Neural progenitor cell (in vitro differentiated cells): ENCODE results near the gene MORN1. TPM values are rescaled to one million over a fixed set of nuclear protein-coding genes. Genes with fewer than 3 reads are reported as not detected.
A peak's percentile ranks its signal among the peaks of the same experiment; 100 is the strongest.

Experiments
- DNase-seq: peaks from one replicate; pipeline ENCODE4 v3.0.0-alpha.2; 2016; ENCODE audit warnings: low spot score
- H2AFZ ChIP-seq: fragments of 200-600 bp; sonication (generic); replicated peaks from 2 replicates; pipeline ENCODE4 v1.6.1; 2016; ENCODE audit warnings: antibody characterized with exemption
- H3F3A ChIP-seq: fragments of 200-600 bp; sonication (generic); 2 replicates; pipeline ENCODE4 v1.6.1; 2016; ENCODE audit warnings: antibody characterized with exemption, low read depth
- H3K27ac ChIP-seq: fragments of 200-600 bp; sonication (generic); 2 replicates; pipeline ENCODE4 v1.5.1; 2016; ENCODE audit warnings: mild to moderate bottlenecking
- H3K27me3 ChIP-seq: fragments of 200-600 bp; sonication (generic); 2 replicates; pipeline ENCODE4 v1.6.1; 2016; ENCODE audit warnings: mild to moderate bottlenecking, moderate library complexity
- H3K36me3 ChIP-seq: fragments of 200-600 bp; sonication (generic); 2 replicates; pipeline ENCODE4 v1.5.1; 2016
- H3K4me1 ChIP-seq: fragments of 200-600 bp; sonication (generic); 2 replicates; pipeline ENCODE4 v1.6.1; 2016; ENCODE audit warnings: mixed run types
- H3K4me2 ChIP-seq: fragments of 200-600 bp; sonication (generic); 2 replicates; pipeline ENCODE4 v1.6.1; 2016
- H3K4me3 ChIP-seq: fragments of 200-600 bp; sonication (generic); 2 replicates; pipeline ENCODE4 v1.5.1; 2016
- H3K79me2 ChIP-seq: fragments of 200-600 bp; sonication (generic); 2 replicates; pipeline ENCODE4 v1.6.1; 2016; ENCODE audit warnings: low read depth
- H3K9ac ChIP-seq: fragments of 200-600 bp; sonication (generic); 2 replicates; pipeline ENCODE4 v1.6.1; 2016
- H3K9me3 ChIP-seq: fragments of 200-600 bp; sonication (generic); 2 replicates; pipeline ENCODE4 v1.5.1; 2016; ENCODE audit warnings: low read depth
- H4K20me1 ChIP-seq: fragments of 200-600 bp; sonication (generic); 2 replicates; pipeline ENCODE4 v1.6.1; 2016; ENCODE audit warnings: low read depth
- H3K27ac Mint-ChIP-seq: 3 replicates; pipeline ENCODE4 v1.8.0; 2021; ENCODE audit warnings: mixed read lengths
- H3K27me3 Mint-ChIP-seq: 2 replicates; pipeline ENCODE4 v1.8.0; 2022; ENCODE audit warnings: low read depth, mild to moderate bottlenecking, inconsistent platforms, moderate library complexity, mixed read lengths; ENCODE audit not compliant: insufficient read depth
- H3K36me3 Mint-ChIP-seq: 3 replicates; pipeline ENCODE4 v1.8.0; 2021; ENCODE audit warnings: mixed read lengths
- H3K4me1 Mint-ChIP-seq: 3 replicates; pipeline ENCODE4 v1.8.0; 2021; ENCODE audit warnings: mixed read lengths
- H3K4me3 Mint-ChIP-seq: 3 replicates; pipeline ENCODE4 v1.8.0; 2021; ENCODE audit warnings: mild to moderate bottlenecking, moderate library complexity, mixed read lengths
- H3K9me3 Mint-ChIP-seq: 3 replicates; pipeline ENCODE4 v1.8.0; 2020; ENCODE audit warnings: mixed read lengths
- EZH2 ChIP-seq: fragments of 200-600 bp; sonication (generic); IDR thresholded peaks from 2 replicates; pipeline ENCODE4 v1.6.1; 2017; ENCODE audit warnings: antibody characterized with exemption, mild to moderate bottlenecking, moderate library complexity
- EZH2phosphoT487 ChIP-seq: fragments of 200-600 bp; sonication (generic); IDR thresholded peaks from 2 replicates; pipeline ENCODE4 v1.6.1; 2017; ENCODE audit warnings: antibody characterized with exemption
- total RNA-seq: library from RNA; depleted of rRNA; stranded (reverse); fragments of >200 nt; gene quantifications from 2 replicates; pipeline ENCODE4 v1.2.3, GENCODE V29; 2015; ENCODE audit warnings: low replicate concordance
- TF ChIP-seq, protein P1 (sequence below): fragments of 200-600 bp; sonication (generic); IDR thresholded peaks from 2 replicates; pipeline ENCODE4 v1.5.1; 2017; ENCODE audit warnings: antibody characterized with exemption, mild to moderate bottlenecking

MORN1 gene
- total RNA-seq, 1 donor from 2014 or later: 7.0 TPM

DNA sequence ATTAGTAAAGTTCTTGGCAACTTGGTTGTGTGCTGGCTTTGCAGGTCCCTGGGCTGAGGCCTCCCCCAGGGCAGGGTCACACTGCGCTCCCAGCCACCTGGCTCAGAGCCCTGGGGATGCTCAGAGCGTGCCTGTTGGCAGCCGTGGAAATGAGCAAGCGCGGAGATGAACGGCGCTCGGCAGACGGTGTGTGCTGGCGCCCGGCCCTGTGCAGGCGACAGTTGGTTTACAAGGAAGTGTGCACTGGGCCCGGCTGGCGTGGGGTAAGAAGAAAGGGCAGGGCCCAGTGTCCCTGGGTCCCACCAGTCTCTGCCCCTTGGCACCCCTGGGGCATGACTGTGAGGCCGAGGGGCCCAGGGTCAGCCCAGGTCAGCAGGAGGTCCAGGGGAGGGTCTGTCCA lies 46.7 kb upstream of the MORN1 start:
- no peak overlapping the region for H3K4me3 Mint-ChIP-seq
- Histone ChIP-seq H3K9me3 (no peaks in the 10 kb centered on the region), H3K4me3 (no peak overlapping the region), H4K20me1 (no peaks in the 10 kb centered on the region), H3K9ac (no peak overlapping the region), H3F3A (no peaks in the 10 kb centered on the region), H2AFZ (no peak overlapping the region), H3K79me2 (no peaks in the 10 kb centered on the region), H3K4me2 (no peak overlapping the region), H3K4me1 (peaks cover 5% of the 10 kb centered on the region), H3K36me3 (no peaks in the 10 kb centered on the region), H3K27me3 (peaks cover 30% of the 10 kb centered on the region), H3K27ac (no peak overlapping the region)
- H3K9me3 Mint-ChIP-seq: no peaks in the 10 kb centered on the region
- H3K27ac Mint-ChIP-seq: no peak overlapping the region
- no peaks in the 10 kb centered on the region for H3K36me3 Mint-ChIP-seq
- H3K27me3 Mint-ChIP-seq: peaks cover 14% of the 10 kb centered on the region
- peaks cover 7% of the 10 kb centered on the region for H3K4me1 Mint-ChIP-seq
- TF ChIP-seq EZH2phosphoT487 (no peak), EZH2 (no peak)
- TF ChIP-seq, protein P1, sequence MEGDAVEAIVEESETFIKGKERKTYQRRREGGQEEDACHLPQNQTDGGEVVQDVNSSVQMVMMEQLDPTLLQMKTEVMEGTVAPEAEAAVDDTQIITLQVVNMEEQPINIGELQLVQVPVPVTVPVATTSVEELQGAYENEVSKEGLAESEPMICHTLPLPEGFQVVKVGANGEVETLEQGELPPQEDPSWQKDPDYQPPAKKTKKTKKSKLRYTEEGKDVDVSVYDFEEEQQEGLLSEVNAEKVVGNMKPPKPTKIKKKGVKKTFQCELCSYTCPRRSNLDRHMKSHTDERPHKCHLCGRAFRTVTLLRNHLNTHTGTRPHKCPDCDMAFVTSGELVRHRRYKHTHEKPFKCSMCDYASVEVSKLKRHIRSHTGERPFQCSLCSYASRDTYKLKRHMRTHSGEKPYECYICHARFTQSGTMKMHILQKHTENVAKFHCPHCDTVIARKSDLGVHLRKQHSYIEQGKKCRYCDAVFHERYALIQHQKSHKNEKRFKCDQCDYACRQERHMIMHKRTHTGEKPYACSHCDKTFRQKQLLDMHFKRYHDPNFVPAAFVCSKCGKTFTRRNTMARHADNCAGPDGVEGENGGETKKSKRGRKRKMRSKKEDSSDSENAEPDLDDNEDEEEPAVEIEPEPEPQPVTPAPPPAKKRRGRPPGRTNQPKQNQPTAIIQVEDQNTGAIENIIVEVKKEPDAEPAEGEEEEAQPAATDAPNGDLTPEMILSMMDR: no peak
- no peak for DNase-seq

DNA sequence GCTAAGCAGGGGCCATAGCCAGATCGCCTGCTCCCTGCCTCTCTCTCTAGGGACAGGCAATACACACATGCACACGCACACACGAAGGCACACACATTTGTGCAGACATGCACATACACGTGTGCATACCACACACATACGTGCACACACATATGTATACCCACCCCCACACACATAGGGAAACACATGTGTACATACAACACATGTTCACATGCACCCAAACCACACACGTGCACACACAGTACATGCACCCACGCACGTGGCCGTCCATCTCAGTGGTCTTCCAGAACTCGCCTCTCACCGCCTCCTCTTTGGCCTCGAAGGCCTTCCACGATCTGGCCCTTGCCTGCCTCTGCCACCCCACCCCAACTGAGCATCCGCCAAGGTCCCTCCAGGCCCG lies 46.3 kb upstream of the MORN1 start:
- Mint-ChIP-seq H3K27me3 (peaks cover 14% of the 10 kb centered on the region), H3K9me3 (no peaks in the 10 kb centered on the region), H3K4me3 (no peak overlapping the region), H3K27ac (peak overlapping the region; percentile 34), H3K36me3 (no peaks in the 10 kb centered on the region), H3K4me1 (peaks cover 8% of the 10 kb centered on the region)
- Histone ChIP-seq H3K79me2 (no peaks in the 10 kb centered on the region), H3F3A (no peaks in the 10 kb centered on the region), H3K27me3 (peaks cover 30% of the 10 kb centered on the region), H3K9me3 (no peaks in the 10 kb centered on the region), H4K20me1 (no peaks in the 10 kb centered on the region), H3K27ac (no peak overlapping the region), H3K4me1 (peaks cover 5% of the 10 kb centered on the region), H3K4me3 (no peak overlapping the region), H3K9ac (no peak overlapping the region), H3K4me2 (no peak overlapping the region), H3K36me3 (no peaks in the 10 kb centered on the region), H2AFZ (no peak overlapping the region)
- no peak for DNase-seq
- TF ChIP-seq EZH2 (no peak), EZH2phosphoT487 (no peak)
- TF ChIP-seq, protein P1: no peak

DNA sequence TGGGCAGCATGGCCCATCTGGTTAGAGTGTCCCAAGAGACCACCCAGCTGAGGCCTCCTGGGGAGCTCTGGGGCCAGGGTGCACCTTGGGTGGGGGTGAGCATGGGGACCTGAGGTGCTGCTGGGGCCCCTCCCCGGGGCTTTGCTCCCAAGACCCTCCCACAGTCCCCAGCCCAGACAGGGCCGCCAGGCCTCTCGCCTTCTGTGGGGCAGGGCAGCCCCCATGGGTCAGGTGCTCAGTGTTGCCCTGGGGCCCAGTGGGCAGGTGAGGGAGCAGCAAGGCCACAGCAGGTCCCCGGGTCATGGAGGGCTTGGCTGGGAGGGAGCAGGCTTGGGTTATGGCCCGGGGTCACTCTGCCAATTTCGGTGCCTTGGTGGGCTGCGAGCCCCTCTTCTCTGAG lies 45.5 kb upstream of the MORN1 start:
- H3K36me3 Mint-ChIP-seq: no peaks in the 10 kb centered on the region
- H3K27me3 ChIP-seq: peaks cover 23% of the 10 kb centered on the region
- no peak overlapping the region for H3K27ac ChIP-seq
- peaks cover 11% of the 10 kb centered on the region for H3K4me1 ChIP-seq
- no peaks in the 10 kb centered on the region for H3K36me3 ChIP-seq
- H3F3A ChIP-seq: no peaks in the 10 kb centered on the region
- H3K79me2 ChIP-seq: no peaks in the 10 kb centered on the region
- no peak for TF ChIP-seq EZH2
- TF ChIP-seq EZH2phosphoT487: no peak
- TF ChIP-seq, protein P1: no peak
- no peak overlapping the region for H3K9ac ChIP-seq
- no peak overlapping the region for H3K27ac Mint-ChIP-seq
- H3K4me3 Mint-ChIP-seq: no peak overlapping the region
- H3K4me2 ChIP-seq: no peak overlapping the region
- H3K4me3 ChIP-seq: no peak overlapping the region
- no peak for DNase-seq
- peaks cover 13% of the 10 kb centered on the region for H3K27me3 Mint-ChIP-seq
- peaks cover 14% of the 10 kb centered on the region for H3K4me1 Mint-ChIP-seq
- no peaks in the 10 kb centered on the region for H3K9me3 Mint-ChIP-seq
- H2AFZ ChIP-seq: no peak overlapping the region
- H4K20me1 ChIP-seq: no peaks in the 10 kb centered on the region
- H3K9me3 ChIP-seq: no peaks in the 10 kb centered on the region
